HG03520 (cell line): ENCODE measurements around the gene MT1H.
"Not testable (repeated sequence)": the region's sequence is repeated elsewhere in the genome, so short reads cannot be mapped to it uniquely, and the experiment has no call there.

ENCODE experiments used
- ATAC-seq: cut with Tn5 transposase; IDR thresholded peaks from one replicate; pipeline ENCODE4 v1.9.1; 2021; ENCODE audit warnings: mild to moderate bottlenecking, moderate library complexity; ENCODE audit not compliant: unreplicated experiment

MT1H gene

GRCh38 chr16:56662357-56663354 is 7.0 kb upstream of the MT1H start:
- ATAC-seq = no peak

DNA sequence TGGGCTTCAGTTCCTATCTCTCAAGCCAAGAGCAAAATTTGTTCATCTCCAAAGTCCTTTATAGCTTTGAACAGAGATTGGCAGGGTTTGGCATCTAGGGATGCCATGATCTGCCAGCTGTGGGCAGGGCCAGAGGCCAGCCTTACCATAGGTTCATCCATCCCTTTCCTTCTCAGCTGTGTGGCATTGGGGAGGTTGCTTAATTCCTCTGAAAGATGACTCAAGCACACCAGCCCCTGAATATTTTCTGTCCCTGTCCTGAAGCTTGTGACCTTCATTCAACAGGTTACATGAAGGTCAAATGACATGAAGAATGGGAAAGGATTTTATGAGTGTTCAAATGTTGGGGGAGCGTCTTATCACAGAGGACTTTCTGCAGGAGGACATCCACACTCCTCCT is 5.1 kb upstream of the MT1H start:
- no peak for ATAC-seq

DNA sequence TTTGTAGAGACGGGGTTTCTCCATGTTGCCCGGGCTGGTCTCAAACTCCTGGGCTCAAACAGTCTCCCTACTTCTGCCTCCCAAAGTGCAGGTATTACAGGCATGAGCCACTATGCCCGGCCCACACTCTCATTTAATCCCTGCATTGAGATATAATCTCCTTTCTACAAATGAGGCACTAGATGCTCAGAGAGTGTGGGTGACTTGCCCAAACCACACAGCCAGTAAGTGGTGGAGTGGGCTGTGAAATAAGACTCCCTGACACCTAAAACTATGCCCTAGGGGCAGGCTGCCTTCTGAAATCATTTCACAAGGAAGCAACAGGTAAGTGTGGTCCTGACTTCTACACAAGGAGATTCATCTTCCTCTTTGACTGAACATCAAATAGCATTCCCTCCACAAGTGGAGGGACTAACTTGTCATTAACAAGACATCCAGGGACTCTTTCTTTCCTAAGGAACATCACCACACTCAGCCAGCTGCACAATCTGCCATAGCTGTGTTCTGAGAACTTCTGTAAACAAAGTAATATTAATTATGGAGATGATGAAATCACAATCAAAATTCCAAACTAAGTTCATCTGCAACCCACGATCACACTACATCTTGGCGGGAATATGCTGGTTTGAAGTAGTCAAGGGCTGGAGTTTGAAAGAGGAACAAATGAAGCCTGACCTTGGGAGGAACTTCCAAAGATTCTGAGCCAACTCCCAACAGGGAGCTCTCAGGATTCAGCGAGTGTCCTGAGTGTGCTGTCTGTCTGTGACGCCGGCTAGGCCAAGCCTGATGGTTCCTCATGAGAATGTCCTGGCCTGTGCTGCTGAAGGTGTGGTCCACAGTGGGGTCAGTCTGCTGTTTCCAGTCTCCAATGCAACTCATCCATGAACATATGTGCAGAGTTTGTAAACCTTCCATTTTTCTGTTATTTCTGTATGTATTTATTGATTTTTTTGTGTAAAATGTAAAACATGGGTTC is 4.0 kb upstream of the MT1H start:
- not testable (repeated sequence) for ATAC-seq

- ATAC-seq = no peak
These were observed 1.7 kb upstream of the MT1H start, which contains the start of gene MT1G for GRCh38 chr16:56667581-56668571. Gene MT1G (minus strand): TSS chr16:56668065. CDS start chr16:56667993, 72 bp downstream.

GRCh38 chr16:56669840-56670619 is 416 bp downstream of the MT1H start:
- ATAC-seq = no peak

DNA sequence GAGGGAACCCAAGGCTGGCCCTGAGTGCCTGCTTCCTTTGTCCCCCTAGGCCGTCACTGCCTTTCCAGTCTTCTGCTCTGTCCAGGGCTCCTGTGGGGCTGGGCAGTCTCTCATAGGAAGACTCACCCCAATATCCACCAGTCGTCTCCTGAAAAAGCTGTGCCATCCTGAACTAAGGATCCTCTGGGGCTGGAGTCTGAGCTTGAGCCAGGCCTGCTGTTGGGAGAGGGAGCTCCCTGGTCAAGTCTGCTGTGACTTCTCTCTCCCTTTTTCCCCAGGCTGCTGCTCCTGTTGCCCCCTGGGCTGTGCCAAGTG is 963 bp downstream of the MT1H start:
- ATAC-seq = no peak

DNA sequence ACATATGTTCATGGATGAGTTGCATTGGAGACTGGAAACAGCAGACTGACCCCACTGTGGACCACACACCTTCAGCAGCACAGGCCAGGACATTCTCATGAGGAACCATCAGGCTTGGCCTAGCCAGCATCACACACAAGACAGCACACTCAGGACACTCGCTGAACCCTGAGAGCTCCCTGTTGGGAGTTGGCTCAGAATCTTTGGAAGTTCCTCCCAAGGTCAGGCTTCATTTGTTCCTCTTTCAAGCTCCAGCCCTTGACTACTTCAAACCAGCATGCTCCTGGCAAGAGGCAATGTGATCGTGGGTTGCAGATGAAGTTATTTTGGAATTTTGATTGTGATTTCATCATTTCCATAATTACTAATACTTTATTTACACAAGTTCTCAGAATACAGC is 2.1 kb downstream of the MT1H start:
- not testable (repeated sequence) for ATAC-seq

DNA sequence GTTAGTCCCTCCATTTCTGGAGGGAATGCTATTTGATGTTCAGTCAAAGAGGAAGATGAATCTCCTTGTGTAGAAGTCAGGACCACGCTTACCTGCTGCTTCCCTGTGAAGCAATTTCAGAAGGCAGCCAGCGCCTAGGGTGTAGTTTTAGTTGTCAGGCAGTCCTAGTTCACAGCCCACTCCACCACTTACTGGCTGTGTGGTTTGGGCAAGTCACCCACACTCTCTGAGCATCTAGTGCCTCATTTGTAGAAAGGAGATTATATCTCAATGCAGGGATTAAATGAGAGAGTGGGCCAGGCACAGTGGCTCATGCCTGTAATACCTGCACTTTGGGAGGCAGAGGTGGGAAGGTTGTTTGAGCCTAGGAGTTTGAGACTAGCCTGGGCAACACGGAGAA is 2.6 kb downstream of the MT1H start:
- not testable (repeated sequence) for ATAC-seq

- ATAC-seq = no peak
These were observed 3.3 kb downstream of the MT1H start for GRCh38 chr16:56672761-56673536.

DNA sequence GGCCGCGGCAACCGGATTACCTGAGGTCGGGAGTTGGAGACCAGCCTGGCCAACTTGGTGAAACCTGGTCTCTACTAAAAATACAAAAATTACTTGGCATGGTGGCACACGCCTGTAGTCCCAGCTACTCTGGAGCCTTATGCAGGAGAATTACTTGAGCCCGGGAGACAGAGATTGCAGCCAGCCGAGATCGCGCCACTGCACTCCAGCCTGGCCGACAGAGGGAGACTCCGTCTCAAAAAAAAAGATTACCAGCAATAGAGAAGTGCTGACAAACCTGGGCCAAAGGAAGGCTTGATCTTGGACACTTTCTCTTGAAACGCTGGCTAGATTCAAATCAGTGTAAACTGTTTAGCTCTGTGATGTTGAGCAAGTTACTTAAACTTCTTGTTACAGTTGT is 4.3 kb downstream of the MT1H start:
- ATAC-seq = no peak

DNA sequence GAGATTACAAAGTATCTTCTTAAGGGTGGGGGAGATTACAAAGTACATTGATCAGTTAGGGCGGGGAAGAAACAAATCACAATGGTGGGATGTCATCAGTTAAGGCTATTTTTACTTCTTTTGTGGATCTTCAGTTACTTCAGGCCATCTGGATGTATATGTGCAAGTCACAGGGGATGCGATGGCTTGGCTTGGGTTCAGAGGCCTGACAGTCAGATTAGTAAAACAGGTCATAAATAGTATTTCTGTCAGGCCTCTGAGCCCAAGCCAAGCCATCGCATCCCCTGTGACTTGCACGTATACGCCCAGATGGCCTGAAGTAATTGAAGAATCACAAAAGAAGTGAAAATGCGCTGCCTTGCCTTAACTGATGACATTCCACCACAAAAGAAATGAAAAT is 5.0 kb downstream of the MT1H start:
- ATAC-seq = not testable (repeated sequence)

GRCh38 chr16:56675685-56676210 is 6.1 kb downstream of the MT1H start:
- ATAC-seq = no peak

- no peak for ATAC-seq
These were observed 7.9 kb downstream of the MT1H start for GRCh38 chr16:56677474-56677873.

GRCh38 chr16:56679078-56679730 is 9.6 kb downstream of the MT1H start:
- ATAC-seq = no peak

DNA sequence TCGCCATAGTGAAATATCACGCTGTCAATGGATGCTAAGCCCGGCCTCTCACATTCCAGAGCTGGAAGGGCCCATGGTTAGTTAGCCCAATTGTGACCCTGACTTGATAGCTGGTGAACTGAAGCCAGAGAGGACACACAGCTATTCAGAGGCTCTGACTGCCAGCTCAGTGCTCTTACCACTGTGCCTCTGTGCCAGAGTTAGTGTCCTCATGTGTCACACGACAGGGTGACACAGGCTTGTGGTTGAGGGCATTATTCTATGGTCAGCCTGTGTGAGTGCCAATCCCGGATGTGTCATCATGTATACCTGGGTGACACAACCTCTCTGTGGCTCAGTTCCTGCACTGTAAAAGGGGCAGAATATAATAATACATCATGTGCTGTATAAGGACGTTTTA is 10.2 kb downstream of the MT1H start:
- no peak for ATAC-seq

DNA sequence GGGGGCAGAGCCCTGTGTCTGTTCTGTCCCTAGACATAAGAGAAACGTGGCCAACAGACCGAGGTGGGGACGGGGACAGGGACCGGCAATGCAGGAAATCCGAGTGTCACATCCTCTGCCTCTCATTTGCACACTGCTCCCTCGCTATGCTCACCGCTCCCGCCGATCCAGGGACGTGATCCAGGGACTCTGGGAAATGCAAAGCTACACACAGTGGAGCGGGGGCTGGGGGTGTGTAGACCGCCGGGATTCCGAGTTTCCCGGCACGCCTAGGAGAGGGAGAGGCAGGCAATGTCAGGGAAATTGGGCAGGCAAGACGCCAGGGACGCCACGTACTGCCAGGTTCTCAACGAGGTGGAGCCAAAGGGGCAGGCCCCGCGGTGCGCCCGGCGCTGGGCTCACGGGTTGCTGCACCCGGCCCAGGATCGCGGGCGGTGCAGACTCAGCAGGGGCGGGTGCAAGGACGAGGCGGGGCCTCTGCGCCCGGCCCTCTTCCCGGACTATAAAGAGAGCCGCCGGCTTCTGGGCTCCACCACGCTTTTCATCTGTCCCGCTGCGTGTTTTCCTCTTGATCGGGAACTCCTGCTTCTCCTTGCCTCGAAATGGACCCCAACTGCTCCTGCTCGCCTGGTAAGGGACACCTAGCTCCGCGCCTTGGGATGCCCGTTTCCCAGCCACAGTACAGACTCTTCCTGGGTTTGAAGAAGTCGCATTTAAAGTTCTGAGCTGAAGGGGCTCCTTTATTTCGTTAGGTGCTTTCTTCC is 12.5 kb downstream of the MT1H start, which contains the start of gene MT1X:
TSS of gene MT1X (plus strand) at position 532 of the 764 bp plus-strand sequence. CDS start at position 603, 71 bp downstream.
- ATAC-seq = peak; percentile 96
